ENCODE data around the gene ARHGAP35.
"Not testable (repeated sequence)": the region's sequence is repeated elsewhere in the genome, so short reads cannot be mapped to it uniquely, and the experiment has no call there.

ARHGAP35 gene

DNA sequence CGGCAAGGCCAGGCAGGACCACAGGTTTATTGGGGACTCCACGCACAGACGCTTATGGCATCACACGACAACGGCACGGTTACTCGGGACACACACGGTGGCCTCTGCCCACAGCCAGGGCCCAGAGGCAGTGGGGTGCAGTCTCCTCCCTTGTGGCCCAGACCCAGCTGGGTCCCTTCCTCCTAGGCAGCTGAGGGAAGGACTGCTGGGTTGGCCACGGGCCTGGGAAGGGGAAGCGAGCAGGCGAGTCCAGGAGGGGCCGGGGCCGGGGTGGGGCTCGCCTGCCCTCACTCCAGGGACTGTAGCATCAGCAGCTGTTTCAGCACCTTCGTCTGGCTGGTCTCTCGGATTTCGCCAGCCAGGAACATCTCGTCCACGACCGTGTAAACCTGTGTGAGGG lies 22.6 kb upstream of the ARHGAP35 start:
- no peaks in the 10 kb centered on the region for H3K9me3 Mint-ChIP-seq
- H3K4me3 Mint-ChIP-seq: no peak overlapping the region
- no peak for ATAC-seq
- H3K27ac Mint-ChIP-seq: no peak overlapping the region
- DNase-seq: no peak
- no peaks in the 10 kb centered on the region for H3K27me3 Mint-ChIP-seq
- H3K4me1 Mint-ChIP-seq: no peaks in the 10 kb centered on the region

DNA sequence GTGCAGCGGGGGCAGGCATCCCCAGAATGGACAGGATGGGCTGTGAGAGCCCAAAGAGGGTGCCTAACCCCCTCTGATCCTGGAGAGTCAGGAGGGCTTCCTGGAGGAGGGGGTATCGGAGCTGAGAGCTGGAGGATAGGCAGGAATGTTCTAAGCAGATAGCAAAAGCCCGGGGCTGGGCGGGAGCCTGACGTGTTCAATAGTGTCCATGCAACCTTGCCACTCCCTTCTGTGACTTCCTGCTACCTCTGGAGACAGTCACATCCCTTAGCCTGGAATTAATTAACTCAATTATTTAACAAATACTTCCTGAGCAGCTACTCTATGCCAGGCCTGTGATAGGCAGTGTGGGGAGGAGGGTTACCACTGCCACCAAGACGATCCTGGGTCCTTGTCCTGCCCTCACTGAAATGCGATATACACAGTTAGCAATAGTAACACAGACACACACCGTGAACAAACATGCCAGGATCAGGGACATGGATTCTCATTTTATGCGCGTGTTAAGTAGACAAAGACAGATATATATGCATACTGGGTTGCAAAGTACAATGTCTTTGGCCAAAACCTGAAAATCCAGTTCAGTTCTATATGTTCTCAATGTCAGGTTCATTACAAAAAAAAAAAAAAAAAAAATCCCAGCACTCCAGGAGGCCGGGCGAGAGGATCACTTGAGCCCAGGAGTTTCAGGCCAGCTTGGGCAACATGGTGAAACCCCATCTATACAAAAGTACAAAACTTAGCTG lies 20.9 kb upstream of the ARHGAP35 start:
- ATAC-seq: peak; percentile 25
- no peak overlapping the region for H3K27ac Mint-ChIP-seq
- no peaks in the 10 kb centered on the region for H3K27me3 Mint-ChIP-seq
- H3K4me1 Mint-ChIP-seq: no peaks in the 10 kb centered on the region
- no peaks in the 10 kb centered on the region for H3K9me3 Mint-ChIP-seq
- no peak overlapping the region for H3K4me3 Mint-ChIP-seq
- no peak for DNase-seq

DNA sequence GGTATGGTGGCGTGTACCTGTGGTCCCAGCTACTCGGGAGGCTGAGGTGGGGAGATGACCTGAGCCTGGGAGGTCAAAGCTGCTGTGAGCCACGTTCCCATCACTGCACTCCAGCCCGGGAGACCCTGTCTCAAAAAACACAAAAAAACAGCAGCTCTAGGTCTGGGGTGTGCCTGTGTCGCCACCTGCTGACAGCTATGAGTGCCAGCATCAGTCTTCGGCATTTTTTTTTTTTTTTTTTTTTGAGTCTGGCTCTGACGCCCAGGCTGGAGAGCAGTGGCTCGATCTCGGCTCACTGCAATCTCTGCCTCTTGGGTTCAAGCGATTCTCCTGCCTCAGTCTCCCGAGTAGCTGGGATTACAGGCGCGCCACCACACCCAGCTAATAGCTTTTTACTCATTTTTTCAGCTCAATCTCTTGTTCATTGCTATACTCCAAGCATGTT lies 20.3 kb upstream of the ARHGAP35 start:
- Mint-ChIP-seq H3K4me1 (no peaks in the 10 kb centered on the region), H3K9me3 (no peaks in the 10 kb centered on the region), H3K27ac (no peak overlapping the region), H3K27me3 (no peaks in the 10 kb centered on the region), H3K4me3 (no peak overlapping the region)
- ATAC-seq (peak; percentile 82), DNase-seq (peak; percentile 49 to 54)

DNA sequence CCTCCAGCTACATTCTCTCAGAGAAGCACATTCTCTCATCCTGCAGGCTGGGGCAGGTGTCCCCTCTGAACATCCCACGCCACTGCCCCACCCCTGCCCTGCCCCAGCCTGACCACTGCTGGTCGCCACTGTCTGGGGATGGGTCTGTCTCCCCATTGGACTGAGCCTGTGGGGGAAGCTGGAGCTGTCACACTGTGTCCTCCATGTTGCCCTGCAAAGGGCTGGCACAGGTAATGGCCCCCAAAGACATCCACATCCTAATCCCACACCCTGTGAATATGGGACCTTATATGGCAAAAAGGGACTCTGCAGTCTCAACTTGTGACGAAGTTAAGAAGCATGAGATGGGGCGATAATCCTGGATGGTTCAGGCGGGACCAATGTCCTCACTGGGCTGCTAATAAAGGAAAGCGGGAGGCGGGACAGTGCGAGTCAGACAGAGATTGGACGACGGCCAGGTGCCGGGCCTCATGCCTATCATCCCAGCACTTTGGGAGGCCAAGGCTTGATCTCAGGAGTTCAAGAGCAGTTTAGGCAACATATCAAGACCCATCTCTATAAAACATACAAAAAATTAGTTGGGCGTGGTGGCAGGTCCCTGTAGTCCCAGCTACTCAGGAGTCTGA lies 19.2 kb upstream of the ARHGAP35 start:
- H3K27me3 Mint-ChIP-seq: no peaks in the 10 kb centered on the region
- no peaks in the 10 kb centered on the region for H3K9me3 Mint-ChIP-seq
- H3K27ac Mint-ChIP-seq: peak overlapping the region in 1 of 2 donors; percentile 43
- ATAC-seq (no peak), DNase-seq (no peak)
- H3K4me1 Mint-ChIP-seq: no peaks in the 10 kb centered on the region
- no peak overlapping the region for H3K4me3 Mint-ChIP-seq

DNA sequence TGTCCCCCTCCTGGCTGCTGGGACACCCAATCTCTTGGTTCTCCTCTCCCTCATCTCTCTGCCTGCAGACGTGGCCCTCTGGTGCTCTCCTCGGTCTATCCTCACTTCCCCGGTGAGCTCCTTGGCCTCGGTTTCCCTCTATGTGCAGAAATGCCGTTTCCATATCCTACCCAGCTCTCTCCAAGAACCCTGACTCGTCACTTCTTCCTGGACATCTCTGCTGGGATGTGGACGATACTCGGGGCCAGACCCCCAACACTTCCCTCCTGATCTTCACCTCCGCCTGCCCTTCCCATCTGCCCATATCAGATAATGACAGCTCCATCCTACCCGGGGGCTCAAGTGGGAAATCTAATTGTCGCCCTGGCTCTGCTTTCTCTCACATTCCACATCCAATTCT lies 18.0 kb upstream of the ARHGAP35 start:
- Mint-ChIP-seq H3K4me3 (no peak overlapping the region), H3K27ac (no peak overlapping the region), H3K4me1 (peaks cover 6% of the 10 kb centered on the region), H3K27me3 (no peaks in the 10 kb centered on the region), H3K9me3 (no peaks in the 10 kb centered on the region)
- ATAC-seq (no peak), DNase-seq (no peak)

DNA sequence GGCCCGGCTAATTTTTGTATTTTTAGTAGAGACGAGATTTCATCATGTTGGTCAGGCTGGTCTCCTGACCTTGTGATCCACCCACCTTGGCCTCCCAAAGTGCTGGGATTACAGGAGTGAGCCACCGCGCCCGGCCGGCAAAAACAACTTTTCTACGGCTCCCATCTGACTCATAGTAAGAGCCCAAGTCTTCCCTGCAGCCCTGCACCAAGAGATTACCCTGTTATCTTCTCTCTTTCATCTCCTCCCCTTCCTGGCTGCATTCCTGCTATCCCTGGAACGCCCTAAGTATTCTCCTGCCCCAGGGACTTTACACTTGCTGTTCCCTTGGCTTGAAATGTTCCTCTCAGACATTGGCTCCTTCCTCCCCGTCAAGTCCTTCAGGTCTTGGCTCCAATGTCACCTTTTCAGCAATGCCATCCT lies 16.7 kb upstream of the ARHGAP35 start:
- Mint-ChIP-seq H3K27me3 (no peaks in the 10 kb centered on the region), H3K9me3 (no peaks in the 10 kb centered on the region), H3K27ac (no peak overlapping the region), H3K4me1 (peaks cover 10% of the 10 kb centered on the region), H3K4me3 (no peak overlapping the region)
- DNase-seq (no peak), ATAC-seq (no peak)

DNA sequence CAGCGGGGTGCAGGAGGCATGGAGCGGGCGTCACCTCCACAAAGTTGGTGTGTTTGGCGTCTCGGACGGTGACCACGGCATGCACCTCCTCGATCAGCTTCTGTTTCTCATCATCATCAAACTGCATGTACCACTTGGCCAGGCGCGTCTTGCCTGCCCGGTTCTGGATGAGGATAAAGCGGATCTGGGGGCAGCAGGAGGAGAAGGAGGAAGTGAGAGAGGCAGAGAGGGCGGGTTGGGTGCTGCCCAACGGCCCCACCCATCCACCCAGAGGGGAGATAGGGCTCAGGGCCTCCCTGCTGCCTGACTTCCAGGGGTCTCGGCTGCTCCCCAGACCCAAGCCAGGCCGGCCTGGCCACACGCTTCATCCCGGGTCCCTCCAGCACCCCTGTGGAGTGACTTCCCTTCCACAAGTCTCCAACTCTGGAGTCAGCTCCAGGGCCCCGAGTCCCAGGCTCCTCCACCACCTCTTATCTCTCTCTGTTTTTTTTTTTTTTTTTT lies 14.8 kb upstream of the ARHGAP35 start:
- Mint-ChIP-seq H3K27ac (no peak overlapping the region), H3K4me3 (no peak overlapping the region), H3K9me3 (no peaks in the 10 kb centered on the region), H3K27me3 (no peaks in the 10 kb centered on the region), H3K4me1 (peaks cover 29% of the 10 kb centered on the region)
- no peak for DNase-seq
- no peak for ATAC-seq

DNA sequence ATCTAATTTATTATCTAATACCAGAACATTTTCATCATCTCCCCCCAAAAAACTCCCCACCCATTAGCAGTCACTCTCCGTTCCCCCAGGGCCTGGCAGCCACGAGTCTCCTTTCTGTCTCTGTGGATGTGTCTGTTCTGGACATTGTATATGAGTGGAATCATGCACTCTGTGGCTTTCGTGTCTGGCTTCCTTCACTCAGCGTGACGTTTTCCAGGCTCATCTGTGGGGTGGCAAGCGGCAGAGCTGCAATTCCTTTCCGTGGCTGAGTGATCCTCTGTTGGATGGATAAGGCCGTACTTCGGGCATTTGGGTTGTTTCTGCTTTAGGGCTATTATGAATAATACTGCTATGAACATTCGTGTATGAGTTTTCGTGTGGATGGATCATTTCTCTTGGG lies 13.3 kb upstream of the ARHGAP35 start:
- H3K27ac Mint-ChIP-seq: peak overlapping the region in 1 of 2 donors; percentile 48
- H3K9me3 Mint-ChIP-seq: no peaks in the 10 kb centered on the region

DNA sequence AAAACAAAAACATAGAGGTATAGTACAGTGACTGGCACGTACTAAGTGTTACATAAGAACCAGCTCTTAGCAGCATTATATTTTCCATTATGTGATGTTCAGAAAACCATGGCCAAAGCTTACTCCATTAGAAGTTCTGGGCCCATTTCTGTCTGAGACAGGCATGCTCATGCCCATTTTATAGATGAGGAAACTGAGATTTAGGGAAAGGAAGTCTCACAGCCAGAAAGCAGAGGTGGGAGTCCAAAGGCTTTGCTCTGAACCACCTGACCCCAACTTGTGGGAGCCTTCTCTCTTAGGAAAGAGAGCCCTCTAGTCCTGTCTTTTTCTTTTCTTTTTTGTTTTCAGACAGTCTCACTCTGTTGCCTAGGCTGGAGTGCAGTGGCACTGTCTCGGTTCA lies 12.4 kb upstream of the ARHGAP35 start:
- Mint-ChIP-seq H3K9me3 (no peaks in the 10 kb centered on the region), H3K27ac (no peak overlapping the region), H3K4me3 (no peak overlapping the region), H3K27me3 (no peaks in the 10 kb centered on the region), H3K4me1 (peaks cover 29% of the 10 kb centered on the region)
- DNase-seq (no peak), ATAC-seq (no peak)

More for the DNA sequence above, 13.3 kb upstream of the ARHGAP35 start:
- no peak overlapping the region for H3K4me3 Mint-ChIP-seq
- ATAC-seq (no peak), DNase-seq (no peak)
- H3K27me3 Mint-ChIP-seq: no peaks in the 10 kb centered on the region
- peaks cover 29% of the 10 kb centered on the region for H3K4me1 Mint-ChIP-seq

DNA sequence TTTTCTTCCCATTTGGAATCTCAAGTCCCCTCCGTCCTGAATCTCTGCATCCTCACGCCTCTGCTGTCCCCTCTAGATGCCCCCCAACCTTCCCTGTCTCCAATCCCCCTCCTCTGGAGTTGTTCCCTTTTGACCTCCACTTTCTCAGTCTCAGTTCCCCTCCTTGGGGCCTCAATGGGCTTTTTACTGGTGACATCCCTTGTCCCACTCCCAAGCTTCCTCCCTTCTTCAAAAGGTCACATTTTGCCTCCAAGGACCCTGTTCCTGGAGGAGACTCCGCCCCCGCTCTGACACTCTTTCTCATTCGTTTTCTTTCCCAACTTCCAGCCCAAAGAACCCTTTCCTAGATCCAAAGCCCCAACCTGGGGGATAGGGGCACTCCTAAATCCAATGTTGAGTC lies 11.2 kb upstream of the ARHGAP35 start:
- DNase-seq (no peak), ATAC-seq (no peak)
- no peaks in the 10 kb centered on the region for H3K9me3 Mint-ChIP-seq
- peak overlapping the region; percentile 43 to 92 for H3K27ac Mint-ChIP-seq
- peak overlapping the region; percentile 92 to 94 for H3K4me3 Mint-ChIP-seq
- no peaks in the 10 kb centered on the region for H3K27me3 Mint-ChIP-seq
- peaks cover 29% of the 10 kb centered on the region for H3K4me1 Mint-ChIP-seq

DNA sequence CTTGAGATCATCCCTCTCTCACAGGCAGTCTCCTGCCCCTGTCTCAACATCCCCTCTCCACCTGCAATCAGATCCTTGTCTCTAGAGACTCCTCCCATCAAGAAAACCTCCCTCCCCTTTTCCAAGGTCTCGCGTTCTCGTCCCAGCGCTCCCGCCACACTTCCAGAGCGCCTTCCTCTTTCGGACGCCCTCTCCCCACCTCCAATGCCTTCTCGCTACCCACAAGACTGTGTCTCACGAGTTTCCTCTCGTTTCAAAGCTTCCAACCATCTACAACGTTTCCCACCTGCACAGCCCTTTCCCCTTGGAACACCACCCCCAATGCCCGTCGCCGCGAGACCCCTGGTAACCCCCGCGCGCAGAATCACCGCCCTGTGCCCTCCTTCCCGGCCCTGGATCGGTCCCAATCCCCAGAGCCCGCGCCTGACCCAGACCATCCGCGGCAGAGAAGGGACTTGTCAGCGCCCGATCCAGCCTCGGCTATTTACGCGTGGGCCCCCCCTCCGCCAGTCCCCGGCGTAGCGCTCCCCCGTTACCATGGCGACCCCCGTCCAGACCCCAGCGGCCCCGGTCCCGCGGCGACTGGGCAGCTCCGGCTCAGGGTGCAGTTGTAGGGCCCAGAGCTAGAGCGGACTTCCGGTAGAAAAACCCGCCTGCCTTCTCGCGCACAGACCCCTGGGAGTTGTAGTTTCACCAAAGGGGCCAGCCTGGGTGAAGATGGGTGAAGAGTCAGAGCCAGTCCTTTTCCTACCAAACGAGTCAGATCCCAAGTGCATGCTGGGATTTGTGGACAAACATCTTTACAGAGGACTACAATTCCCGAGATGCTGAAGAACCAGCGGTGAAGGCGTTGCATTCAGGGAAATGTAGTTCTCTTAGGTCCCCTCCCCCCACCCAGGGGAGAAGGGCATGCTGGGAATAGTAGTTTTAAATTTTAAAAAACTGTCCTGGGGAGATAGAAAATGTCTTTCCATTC lies 10.3 kb upstream of the ARHGAP35 start, which contains the start of gene AP2S1:
Gene AP2S1, minus strand, starts transcription at position 619 of the 976 bp plus-strand sequence. Its CDS starts 80 bp downstream, at position 539.
- peak within 1 kb of the TSS; percentile 43 to 92 for H3K27ac Mint-ChIP-seq
- DNase-seq: peak; percentile 89 to 94
- ATAC-seq: peak; percentile 99

DNA sequence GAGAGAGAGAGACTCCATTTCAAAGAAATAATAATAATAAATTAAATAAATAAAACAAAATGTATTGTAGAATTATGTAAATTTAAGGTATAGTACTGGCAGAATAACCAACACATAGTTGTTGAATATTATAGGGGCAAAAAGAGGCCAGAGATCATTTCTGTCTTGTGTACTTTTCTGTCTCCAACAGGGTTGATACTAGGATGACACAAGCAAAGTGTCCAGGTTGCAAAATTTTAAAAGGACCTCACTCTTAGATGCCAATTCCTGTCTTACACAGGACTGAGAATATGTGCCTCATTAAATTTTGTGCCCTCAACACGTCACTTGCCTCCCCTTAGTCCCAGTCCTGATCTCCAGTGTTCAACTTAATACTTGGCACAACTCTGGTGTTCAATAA lies 8.0 kb upstream of the ARHGAP35 start:
- no peak overlapping the region for H3K27ac Mint-ChIP-seq
- DNase-seq: no peak

More for the DNA sequence above, 10.3 kb upstream of the ARHGAP35 start, which contains the start of gene AP2S1:
- Mint-ChIP-seq H3K4me1 (peaks cover 33% of the 10 kb centered on the region), H3K9me3 (no peaks in the 10 kb centered on the region), H3K27me3 (no peaks in the 10 kb centered on the region), H3K4me3 (peak within 1 kb of the TSS; percentile 92 to 94)

DNA sequence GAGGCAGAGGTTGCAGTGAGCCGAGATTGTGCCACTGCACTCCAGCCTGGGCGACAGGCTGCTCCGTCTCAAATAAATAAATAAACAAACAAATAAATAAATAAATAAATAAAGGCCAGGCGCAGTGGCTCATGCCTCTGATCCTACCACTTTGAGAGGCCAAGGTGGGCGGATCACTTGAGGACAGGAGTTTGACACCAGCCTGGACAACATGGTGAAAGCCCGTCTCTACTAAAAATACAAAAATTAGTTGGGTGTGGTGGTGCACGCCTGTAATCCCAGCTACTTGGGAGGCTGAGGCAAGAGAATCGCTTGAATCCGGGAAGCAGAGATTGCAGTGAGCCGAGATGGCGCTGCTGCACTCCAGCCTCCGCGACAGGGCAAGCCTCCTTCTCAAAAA lies 6.1 kb upstream of the ARHGAP35 start:
- not testable (repeated sequence) for H3K9me3 Mint-ChIP-seq, H3K4me3 Mint-ChIP-seq, DNase-seq, H3K27me3 Mint-ChIP-seq, H3K27ac Mint-ChIP-seq, ATAC-seq
- H3K4me1 Mint-ChIP-seq: peaks cover 40% of the 10 kb centered on the region

More for the DNA sequence above, 8.0 kb upstream of the ARHGAP35 start:
- no peaks in the 10 kb centered on the region for H3K9me3 Mint-ChIP-seq
- peaks cover 47% of the 10 kb centered on the region for H3K4me1 Mint-ChIP-seq
- H3K27me3 Mint-ChIP-seq: no peaks in the 10 kb centered on the region
- no peak for ATAC-seq
- no peak overlapping the region for H3K4me3 Mint-ChIP-seq

DNA sequence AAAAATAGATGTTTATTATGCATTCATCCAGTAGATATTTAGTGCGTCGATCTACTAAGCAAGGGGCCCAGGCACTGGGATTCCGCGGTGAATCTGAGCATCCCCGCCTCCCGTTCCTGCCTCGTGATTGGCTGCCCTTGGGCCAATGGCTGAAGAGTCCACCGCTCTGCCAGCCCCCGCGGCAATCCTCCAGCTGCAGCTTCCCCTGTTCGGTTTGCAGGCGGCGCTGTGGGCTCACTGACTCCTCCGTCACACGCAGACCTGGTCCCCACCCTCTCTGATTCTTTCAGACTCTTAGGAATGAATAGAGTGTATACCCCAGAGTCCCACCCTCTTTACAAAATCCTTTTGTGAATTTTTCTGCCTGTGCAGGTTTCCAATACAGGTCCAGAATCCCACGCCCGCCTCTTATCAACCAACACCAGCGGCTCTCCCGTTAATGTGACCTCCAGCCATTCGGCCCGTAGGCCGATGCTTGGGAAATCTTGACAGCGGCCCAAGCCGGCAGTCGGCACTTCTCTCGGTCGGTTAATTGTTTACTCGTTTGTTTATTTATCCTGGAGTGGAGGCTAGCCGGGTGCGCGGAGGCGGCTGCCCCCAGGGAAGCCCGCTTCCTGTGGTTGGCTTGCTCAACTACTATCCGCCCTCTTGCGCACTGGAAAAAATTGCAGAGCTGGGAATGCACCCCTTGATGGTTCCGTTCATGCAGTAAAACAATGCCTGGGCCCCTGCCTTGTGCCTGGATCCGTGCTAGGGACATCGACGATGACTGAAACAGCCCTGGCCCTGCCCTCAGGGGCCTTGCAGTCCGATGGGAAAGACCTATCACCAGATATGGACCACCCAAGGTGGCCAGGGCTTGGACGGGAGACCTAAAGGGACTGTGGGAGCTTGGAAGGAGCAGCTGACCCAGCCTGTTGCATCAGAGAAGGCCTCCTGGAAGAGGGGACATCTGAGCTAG lies 4.5 kb upstream of the ARHGAP35 start:
- peaks cover 32% of the 10 kb centered on the region for H3K4me1 Mint-ChIP-seq
- peak overlapping the region; percentile 72 to 86 for H3K4me3 Mint-ChIP-seq
- H3K27ac Mint-ChIP-seq: peak overlapping the region in 1 of 2 donors; percentile 74

More for the DNA sequence above, 4.5 kb upstream of the ARHGAP35 start:
- peak; percentile 78 for ATAC-seq
- peak; percentile 85 to 91 for DNase-seq
- H3K27me3 Mint-ChIP-seq: no peaks in the 10 kb centered on the region
- no peaks in the 10 kb centered on the region for H3K9me3 Mint-ChIP-seq
